OCI-LY3 (cell line): ENCODE results near the gene GOLGA6L6.
"Not testable (repeated sequence)": the region's sequence is repeated elsewhere in the genome, so short reads cannot be mapped to it uniquely, and the experiment has no call there.

Experiments used
- CTCF ChIP-seq: fragments of 200-600, 300-600 bp; sonication (generic); IDR thresholded peaks from 2 replicates; pipeline ENCODE4 v1.5.1; 2014; ENCODE audit warnings: antibody characterized with exemption, low read length, low read depth
- EZH2phosphoT487 ChIP-seq: fragments of 200-600 bp; shearing (Covaris generic); IDR thresholded peaks from 2 replicates; pipeline ENCODE4 v1.6.1; 2018; ENCODE audit warnings: antibody characterized with exemption, mixed run types, low read depth

- TF ChIP-seq CTCF, EZH2phosphoT487: not testable (repeated sequence)
Observed at GRCh38 chr15:20582726-20583115, 41.1 kb upstream of the GOLGA6L6 start.
